RPMI7951 (cell line): ENCODE measurements around the gene MINDY2. TPM values are rescaled to one million over a fixed set of nuclear protein-coding genes. Genes with fewer than 3 reads are reported as not detected.
"Not testable (repeated sequence)": the region's sequence is repeated elsewhere in the genome, so short reads cannot be mapped to it uniquely, and the experiment has no call there.

Experiments
- DNase-seq: peaks from one replicate; pipeline ENCODE4 v3.0.0-alpha.2; 2012; ENCODE audit warnings: low read depth
- total RNA-seq: library from RNA; depleted of rRNA; stranded (reverse); fragments of >200 nt; shearing (Covaris generic); gene quantifications from 2 replicates; pipeline ENCODE4 v1.2.3, GENCODE V29; 2014; rRNA removed

Gene MINDY2
- total RNA-seq, 1 experiment from 2014 or later, result 16.6 TPM

DNA sequence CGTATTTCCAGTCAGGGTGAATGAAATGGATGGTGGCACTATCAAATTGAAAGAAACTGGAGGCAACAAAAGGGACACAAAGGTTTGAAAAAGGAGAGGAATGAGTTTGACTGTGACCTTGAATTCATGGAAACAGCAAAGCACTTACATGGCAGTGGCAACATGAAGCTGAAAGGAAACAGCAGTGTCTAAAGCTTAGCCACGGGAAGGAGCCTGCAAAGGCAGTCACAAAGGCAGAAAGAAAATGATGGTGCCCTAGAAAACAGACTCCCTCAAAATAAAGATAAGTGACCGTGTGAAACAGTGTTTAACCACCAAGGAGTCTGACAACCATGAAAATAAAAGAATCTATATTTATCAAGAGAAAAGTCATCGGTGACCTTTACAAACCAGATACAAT lies 111.1 kb downstream of the MINDY2 start:
- DNase-seq, result no peak

DNA sequence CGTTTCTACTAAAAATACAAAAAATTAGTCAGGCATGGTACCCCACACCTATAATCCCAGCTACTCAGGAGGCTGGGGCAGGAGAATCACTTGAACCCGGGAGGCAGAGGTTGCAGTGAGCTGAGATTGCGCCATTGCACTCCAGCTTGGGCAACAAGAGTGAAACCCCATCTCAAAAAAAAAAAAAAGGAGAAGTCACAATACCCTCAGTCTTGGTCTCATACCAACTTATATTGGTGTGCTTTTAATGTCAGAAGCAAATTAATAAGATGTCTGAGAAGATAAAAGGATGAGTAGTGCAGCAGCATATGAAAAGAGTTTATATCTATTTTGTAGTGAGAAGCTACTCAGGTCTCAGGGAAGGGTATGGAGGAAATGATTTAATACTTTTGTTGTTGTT lies 112.8 kb downstream of the MINDY2 start:
- DNase-seq, result not testable (repeated sequence)

DNA sequence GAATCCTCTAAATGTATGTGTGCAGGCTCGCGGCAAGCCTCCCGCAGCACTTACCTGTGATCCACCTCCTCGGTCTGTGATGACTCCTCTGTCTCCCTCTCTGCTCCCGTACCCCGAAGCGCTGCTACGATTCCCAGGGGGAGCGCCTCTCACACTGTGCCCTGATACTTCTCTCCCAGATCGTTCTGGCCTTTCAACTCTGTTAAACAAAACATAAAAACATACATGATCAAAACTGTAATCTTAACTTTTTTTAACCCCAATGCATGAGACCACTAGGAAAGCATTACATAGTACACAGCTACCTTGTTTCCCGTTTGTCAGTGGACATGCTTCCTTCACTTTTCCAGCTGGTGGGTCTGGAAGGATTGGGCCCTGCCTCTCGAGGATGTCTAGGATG lies 115.8 kb downstream of the MINDY2 start:
- no peak for DNase-seq

- no peak for DNase-seq
Observed at GRCh38 chr15:58889363-58889762, 118.3 kb downstream of the MINDY2 start.

GRCh38 chr15:58898150-58898680 lies 127.1 kb downstream of the MINDY2 start:
- no peak for DNase-seq

DNA sequence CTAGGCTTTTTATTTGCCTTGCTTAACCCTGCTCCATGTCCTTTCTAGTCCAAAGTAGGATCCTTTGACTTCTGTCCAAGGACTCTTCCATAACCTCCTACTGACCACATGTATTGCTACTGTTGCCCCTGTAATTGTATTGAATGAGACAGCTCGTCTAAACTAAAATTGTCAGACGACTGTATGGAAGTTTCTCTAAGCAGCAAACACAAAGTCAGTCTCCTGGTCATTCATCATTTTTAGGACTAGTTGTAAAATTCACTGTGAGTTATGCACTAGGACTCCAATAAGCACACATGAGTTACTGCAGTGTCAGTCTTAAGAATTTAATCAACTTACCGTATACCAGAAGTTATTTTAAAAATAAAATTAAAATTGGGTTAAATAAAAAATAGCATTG lies 129.5 kb downstream of the MINDY2 start:
- no peak for DNase-seq

- DNase-seq, result no peak
Observed at GRCh38 chr15:58908550-58909309, 137.6 kb downstream of the MINDY2 start.

GRCh38 chr15:58909616-58910015 lies 138.5 kb downstream of the MINDY2 start:
- DNase-seq, result no peak

DNA sequence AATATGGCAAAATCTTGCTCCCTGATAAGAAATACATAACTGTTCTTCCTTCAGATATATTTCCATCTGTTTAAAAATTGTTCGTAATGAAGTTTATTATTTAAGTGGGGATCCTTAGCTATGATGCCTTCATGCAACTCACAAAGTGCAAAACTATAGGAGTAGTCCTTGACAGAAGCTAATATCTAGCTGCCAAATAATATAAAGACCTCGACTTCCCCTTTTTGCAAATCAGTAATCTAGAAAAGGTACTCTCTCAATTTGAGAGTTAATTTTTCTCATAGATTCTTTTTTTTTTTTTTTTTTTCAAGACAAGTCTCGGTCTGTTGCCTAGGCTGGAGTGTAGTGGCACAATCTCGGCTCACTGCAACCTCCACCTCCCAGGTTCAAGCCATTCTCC lies 139.4 kb downstream of the MINDY2 start:
- no peak for DNase-seq

Other genes starting within 250 kb of the MINDY2 start
- 111 TPM in 2 replicates for gene ADAM10, start 21.6 kb upstream of the MINDY2 start, total RNA-seq
- gene SLTM, start 162.4 kb downstream of the MINDY2 start, total RNA-seq, result 70.5 and 71.6 TPM in 2 replicates
- 14.1 and 25.6 TPM in 2 replicates for gene RNF111, start 216.4 kb downstream of the MINDY2 start, total RNA-seq